ENCODE results near the gene RNF157. TPM values are rescaled to one million over a fixed set of nuclear protein-coding genes. Genes with fewer than 3 reads are reported as not detected.

RNF157 gene
- 0.26 and 0.63 TPM in 2 replicates for total RNA-seq

DNA sequence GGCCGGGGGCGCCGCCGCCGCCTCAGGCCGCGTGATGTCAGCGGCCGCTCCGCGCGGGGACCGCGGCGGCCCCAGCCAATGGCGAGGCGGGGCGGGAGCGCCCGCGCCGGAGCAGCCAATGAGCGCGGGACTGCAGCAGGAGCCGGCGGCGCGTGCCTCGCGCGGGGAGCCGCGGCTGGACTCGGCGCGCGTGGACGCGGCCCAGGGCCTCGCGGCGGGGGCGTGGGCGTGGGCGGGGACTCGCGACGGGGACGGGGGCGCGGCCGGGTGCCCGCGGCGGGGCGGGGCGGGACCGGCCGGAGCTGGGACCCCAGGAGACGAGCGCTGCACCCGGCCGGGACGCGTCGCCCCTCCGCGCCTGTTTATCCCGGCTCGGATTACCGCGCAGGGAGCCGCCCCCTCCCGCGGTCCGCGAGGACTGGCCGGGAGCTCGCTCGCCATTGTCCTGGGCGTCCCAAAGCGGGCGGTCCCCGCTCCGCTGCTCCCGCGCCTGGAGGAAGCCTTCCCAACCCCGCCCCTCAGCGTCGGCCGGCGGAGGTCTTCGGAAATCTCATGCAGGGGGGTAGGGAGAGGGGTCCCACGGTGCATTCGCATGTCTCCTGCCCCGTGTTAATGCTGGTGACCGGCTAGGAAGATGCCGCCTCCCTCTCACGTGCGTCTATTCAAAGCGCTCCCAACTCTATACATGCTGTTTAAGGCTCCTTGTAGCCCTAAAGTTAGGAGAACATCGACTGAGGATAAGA, at the start of gene RNF157:
Gene RNF157, minus strand, starts transcription at position 33 of the 743 bp plus-strand sequence. CDS start 253 bp downstream, outside the sequence.
- DNase-seq (ENCODE audit: low read depth in 2 of 2), result peak in 1 of 2 donors; percentile 69

DNA sequence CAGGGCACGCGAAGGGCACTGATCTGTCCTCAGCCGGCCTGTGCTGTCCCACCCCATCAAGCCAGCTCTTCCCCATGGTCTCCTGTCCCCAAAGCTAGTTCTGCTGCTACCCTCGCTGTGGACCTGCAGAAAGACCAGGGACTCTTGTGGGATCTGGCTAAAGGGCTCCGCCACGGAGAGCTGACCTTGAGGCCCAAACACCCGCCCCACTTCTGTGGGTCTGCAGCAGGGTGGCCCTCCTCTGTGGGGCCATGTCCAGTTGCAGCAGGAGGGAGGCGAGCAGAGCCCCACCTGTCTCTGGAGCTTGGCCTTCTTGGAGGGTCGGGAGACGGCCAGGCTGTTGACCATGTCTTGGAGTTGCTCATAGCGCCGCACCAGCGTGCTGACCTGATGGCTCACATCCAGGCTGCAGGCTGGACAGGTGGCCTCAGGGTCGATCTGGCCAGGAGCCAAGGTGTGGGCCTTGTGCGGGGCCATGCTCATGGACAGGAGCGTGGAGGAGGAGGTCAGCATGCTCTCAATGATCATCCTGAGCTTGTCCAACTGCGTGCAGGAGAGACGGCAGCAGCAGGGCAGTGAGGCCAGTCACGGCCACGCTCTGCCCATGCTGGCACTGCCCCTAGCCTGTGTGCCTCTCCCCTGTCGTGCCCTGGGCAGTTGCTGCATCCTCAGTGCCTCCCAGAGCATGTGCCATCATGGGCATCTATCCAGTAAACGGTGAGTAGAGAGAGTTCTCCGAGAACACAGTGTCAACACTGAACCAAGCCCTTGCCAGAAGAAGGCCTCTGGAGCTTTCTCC, 41.5 kb upstream of the RNF157 start:
- no peak for DNase-seq (ENCODE audit: low read depth in 2 of 2)

DNA sequence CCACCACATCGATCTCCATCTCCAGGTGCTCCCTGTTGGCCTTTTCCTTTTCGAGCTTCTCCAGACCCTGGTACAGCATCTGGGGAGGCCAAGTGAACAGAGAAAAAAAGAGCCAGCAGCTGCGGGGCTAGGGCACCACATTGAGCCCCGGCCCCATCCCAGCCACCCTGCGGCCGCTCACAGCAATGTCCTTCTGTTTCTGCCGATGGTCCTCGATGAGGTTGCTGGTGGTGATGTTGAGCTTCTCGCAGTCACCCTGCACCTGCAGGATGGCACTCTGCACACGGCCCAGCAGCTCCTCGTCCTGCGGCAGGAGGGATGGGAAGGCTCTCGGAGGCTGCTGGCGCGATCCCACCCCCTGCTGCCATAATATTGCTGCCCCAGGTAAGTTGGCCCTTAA, 40.4 kb upstream of the RNF157 start:
- no peak for DNase-seq (ENCODE audit: low read depth in 2 of 2)

GRCh38 chr17:76279742-76280287, 39.5 kb upstream of the RNF157 start:
- DNase-seq (ENCODE audit: low read depth in 2 of 2), result no peak

DNA sequence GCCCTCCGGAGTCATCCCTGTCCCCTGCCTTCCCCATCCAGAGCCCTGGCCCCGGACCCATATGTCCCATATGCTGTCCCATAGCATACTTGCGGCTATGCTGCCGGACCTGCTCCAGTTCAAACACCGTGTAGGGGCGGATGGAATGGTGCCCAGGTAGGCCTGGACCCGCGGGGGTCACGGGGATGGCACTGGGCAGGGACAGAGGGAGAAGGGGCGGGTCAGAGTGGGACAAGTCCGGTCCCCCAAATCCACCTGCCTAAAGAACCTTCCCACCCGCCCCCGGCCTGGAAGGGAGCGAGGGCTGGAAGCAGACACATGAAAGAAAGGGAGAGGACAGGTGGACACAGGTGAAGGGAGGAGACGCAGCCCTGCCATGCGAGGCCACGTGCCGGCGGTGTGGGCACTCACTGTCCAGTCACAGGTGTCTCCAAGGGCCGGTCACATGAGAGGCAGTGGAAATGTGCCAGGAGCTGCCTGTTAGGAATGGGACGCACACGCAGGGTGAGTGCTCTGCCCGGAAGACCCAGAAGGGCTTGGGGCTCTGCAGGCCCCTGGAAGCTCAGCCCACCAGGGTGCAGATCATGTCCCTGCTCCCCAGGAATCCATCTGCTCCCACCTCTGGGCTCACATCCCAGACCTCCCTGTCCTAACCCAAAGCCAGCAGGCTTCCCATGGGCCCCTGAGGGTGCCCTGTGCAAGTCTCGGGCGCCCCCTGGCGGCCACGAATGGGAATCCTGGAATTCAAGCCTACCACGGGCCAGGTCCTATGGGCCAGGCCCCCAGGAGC, 38.9 kb upstream of the RNF157 start:
- peak; percentile 36 to 70 for DNase-seq (ENCODE audit: low read depth in 2 of 2)

DNA sequence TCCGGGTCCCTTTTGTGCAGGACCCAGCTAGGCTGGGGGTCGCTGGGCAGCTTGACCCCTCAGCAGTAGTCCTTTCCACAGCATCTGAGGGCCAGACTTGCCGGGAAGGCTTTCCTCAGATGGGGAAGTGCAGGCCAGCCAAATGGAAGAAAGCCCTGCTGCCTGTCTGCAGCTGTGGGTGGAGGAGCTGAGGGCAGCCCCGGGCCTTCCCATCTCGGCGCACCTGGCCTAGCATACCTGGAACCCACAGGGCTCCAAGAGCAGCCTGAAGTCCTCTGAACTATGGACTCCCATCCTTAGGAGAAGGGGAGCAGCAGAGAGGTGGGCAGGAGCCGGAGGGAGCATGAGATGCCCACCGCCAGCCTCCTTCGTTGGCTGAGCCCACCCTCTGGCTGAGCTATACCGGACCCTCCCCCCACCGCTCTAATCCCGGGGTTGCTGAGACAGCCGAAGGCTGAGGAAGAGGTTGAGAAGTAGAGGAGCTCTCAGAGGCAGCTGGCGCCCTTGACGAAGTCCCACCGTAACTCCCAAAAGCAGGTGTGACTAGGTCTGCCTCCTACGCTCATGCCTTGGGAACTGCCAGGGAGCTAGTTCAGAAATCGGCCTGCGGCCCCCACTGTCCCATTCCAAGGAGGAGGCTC, 38.1 kb upstream of the RNF157 start:
- no peak for DNase-seq (ENCODE audit: low read depth in 2 of 2)

DNA sequence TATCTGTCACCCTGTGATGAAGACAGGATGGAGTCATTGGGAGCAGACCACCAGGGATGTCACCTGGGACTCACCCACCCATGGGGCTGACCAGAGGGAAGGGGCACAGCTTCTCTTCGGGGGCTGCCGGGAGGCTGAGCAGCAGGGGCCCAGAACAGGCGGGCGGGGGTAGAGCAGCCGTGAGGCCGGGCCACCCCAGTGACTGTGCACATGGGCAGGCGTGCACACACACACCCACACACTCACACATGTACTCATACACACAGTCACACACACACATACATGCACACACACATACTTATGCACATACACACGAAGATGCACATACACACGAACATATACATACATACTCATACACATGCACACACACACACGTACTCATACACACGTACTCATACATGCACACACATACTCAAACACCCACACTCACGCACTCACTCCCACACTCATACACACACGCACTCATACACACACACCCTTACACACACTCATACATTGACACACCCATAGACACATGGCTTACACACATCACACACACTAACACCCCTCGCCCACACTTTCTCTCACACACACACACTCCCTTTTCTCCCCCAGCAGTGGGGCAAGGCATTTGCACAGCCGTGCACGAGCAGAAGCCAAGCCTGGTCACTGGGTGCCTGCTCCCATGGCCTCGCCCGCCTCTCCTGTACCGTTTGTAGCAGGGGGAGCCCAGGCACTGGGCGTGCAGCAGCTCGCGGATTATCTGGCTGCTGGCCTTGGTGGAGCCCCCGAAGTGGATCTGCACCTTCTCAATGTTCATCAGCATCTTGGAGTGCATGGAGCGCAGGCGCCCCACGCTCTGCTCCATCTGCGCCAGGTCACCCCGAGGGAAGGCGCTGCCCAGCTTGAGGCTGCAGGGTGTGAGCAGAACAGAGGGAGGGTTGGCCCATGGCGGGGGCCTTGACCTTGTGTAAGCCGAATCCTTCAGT, 37.3 kb upstream of the RNF157 start:
- no peak for DNase-seq (ENCODE audit: low read depth in 2 of 2)

GRCh38 chr17:76276461-76277299, 36.4 kb upstream of the RNF157 start:
- no peak for DNase-seq (ENCODE audit: low read depth in 2 of 2)

GRCh38 chr17:76276069-76276431, 35.8 kb upstream of the RNF157 start:
- no peak for DNase-seq (ENCODE audit: low read depth in 2 of 2)

GRCh38 chr17:76275382-76276068, 35.2 kb upstream of the RNF157 start:
- no peak for DNase-seq (ENCODE audit: low read depth in 2 of 2)

GRCh38 chr17:76274112-76274956, 34.0 kb upstream of the RNF157 start:
- no peak for DNase-seq (ENCODE audit: low read depth in 2 of 2)

DNA sequence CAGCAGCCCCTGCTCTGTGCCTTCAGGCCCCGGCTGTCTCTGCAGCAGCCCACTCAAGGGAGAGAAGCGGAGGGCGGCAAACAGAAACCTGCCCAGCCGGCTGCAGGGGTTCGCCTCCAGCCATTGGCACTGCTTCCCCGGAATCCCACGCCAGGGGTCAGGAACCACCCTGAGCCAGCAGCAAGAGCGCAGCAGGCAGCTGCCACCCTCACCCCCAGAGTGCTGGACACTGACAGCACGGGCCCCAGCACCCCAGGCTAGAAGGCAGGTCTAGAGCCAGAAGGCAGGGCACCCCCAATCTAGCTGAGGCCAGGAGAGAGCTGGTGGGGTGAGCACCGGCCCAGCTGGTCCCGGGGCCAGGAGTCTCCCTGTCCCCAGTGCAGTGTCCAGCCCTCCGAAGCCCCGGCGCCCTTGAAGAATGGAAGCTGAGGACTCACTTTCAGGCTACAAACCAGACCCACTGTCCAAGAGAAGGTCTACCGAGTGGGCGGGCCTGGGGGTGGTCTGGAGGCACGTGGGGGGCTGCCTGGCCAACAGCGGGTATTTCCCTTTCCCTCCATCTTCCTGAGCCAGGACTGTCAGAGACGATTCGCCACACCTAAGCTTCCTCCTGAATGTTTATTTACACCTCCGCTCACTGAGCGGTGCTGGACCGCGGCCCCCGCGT, 33.3 kb upstream of the RNF157 start:
- no peak for DNase-seq (ENCODE audit: low read depth in 2 of 2)

DNA sequence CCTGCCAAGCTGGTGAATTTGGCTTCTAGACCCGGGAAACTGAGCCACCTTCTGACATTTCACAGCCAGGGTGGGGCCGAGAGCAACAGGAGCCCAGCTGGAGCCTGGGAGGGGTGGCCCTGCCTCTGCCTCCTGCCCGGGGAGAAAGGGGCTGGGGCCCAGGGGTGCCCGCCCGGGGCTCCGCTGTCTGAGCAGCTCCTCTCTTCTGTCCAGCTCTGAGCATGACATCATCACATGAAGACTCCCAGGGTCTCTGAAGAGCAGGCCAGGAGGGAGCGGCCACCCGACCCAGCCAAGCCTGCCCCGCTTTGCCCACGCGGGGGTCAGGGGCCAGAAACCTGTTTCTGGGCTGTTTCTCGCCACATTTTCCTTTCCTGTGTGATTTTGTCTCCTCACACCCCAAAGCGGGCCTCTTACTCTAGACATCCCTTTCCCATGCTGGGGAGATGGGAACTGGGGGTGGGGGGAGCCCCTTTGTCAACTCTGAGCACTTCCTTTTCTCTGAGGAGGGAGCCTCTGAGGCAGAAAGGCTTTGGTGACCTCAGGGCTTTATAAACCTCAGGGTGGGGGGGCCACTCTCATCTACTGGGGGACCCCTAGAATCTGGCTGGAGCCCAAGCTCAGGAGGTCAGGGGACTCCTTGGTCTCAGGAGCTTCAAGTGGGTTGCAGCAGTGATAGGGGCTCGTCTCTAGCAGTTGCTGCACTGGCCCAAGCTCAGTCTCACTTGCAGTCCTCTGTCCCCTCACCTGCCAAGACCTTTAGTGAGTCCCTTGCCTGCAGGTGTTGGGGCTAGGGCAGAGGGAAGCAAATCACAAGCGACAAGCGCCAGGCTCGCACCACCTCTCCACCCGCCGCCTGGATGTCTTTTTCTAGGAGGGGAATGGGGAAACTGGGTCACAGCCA, 32.5 kb upstream of the RNF157 start:
- DNase-seq (ENCODE audit: low read depth in 2 of 2), result no peak

DNA sequence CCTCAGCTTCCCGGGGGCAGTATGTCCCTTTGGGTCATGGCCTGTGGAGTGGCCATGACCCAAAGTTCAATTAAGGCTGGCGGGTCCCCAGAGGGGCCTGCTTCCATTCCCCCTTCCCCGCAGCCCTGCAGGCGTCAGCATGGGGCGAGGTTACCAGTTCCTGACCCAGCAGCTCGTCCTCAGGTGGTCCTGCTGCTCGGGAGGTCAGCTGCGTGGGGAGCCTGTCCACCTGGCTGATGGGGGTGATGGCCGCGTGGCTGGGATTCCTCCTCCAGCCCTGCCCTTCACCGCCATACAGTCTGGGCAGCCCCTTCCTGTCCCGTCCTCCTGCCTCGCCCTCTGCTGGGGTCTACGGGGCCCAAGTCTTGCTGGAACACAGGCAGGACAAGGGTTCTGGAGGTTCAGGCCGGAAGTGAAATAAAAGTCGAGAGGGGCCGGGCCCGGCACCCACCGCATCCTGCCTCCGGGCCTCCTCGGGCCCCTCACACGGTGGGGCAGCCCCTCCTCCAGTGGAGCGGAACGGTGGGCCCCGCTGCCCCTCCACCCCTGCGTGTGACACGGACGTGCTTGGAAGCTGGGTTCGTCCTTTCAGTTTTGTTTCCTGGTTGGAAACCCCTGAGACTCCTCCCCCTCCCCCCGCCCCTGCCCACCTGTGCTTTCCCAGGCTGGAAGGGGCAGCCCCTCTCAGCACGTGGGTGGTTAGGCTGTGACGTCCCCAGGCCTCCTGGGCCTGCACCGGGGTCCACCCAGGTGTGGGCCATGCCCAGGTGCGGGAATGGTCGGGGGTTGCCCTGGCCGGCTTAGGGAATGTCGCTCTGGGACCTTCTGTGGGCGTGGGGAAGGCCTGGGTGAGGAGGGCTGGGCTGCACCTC, 31.6 kb upstream of the RNF157 start:
- peak in 1 of 2 donors; percentile 31 for DNase-seq (ENCODE audit: low read depth in 2 of 2)
